RWPE1 (cell line): ENCODE measurements around the gene ALK.
"Not testable (repeated sequence)": the region's sequence is repeated elsewhere in the genome, so short reads cannot be mapped to it uniquely, and the experiment has no call there.

Experiments used
- CTCF ChIA-PET: fragments of 350-600 bp; sonication (Branson Sonifier 250); formaldehyde crosslinking; extraction: SDS; loops from one replicate; lab custom pipeline; 2021; lab: Yijun Ruan, JAX
- POLR2A ChIA-PET: fragments of 400-600 bp; formaldehyde crosslinking; extraction: SDS; loops from one replicate; lab custom pipeline; 2020; ENCODE audit warnings: antibody characterized with exemption; ENCODE audit not compliant: low non-redundant PET; lab: Yijun Ruan, JAX
- DNase-seq: peaks from one replicate; pipeline ENCODE4 v3.0.0; 2012; ENCODE audit warnings: low spot score
- H3K27ac ChIP-seq: fragments of 450-650 bp; 2 replicates; pipeline ENCODE4 v1.5.1; 2017
- CTCF ChIP-seq: fragments of 450-650 bp; conservative IDR thresholded peaks from 2 replicates; pipeline ENCODE4 v1.5.1; 2017; ENCODE audit warnings: low read depth, mild to moderate bottlenecking

The ALK gene

GRCh38 chr2:29260142-29260772, 661.1 kb downstream of the ALK start:
- TF ChIP-seq CTCF: no peak
- no peak overlapping the region for H3K27ac ChIP-seq
- POLR2A ChIA-PET: no interaction called here
- CTCF ChIA-PET: interaction anchor here (0.6 to 0.8 kb wide), 2 partner anchors 17 to 353 kb away, joined by 3 to 5 read pairs; no protein-coding TSS in a partner anchor
- DNase-seq: peak; percentile 49

- DNase-seq: no peak
- POLR2A ChIA-PET: no interaction called here
- no peak overlapping the region for H3K27ac ChIP-seq
Measured at GRCh38 chr2:29259221-29259620, 662.2 kb downstream of the ALK start.

DNA sequence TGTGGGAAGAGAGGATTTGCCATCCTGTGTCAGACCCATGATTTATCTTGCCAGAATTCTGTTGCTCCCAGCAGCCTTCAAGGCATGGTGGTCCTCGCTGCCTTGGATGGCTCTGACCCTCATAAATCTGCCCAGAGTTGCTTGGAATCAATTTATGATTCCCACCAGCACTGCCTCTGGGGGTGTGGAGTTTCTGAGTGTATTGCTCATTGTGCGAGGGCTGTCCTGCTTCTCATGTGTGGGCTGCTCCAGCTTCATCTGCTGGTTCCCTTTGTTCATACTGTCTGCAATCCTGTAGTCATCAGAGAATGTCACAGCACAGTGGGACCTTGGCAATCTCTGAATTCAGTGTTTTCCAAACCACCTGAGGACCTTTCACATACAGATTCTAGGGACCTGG, 666.4 kb downstream of the ALK start:
- no peak for DNase-seq
- no peak overlapping the region for H3K27ac ChIP-seq
- ChIA-PET CTCF (no interaction called here), POLR2A (no interaction called here)
- TF ChIP-seq CTCF: no peak

More at GRCh38 chr2:29259221-29259620, 662.2 kb downstream of the ALK start:
- CTCF ChIA-PET: interaction anchor here (0.6 to 0.7 kb wide), 2 partner anchors 20 to 592 kb away, joined by 3 to 4 read pairs; no protein-coding TSS in a partner anchor
- no peak for TF ChIP-seq CTCF

DNA sequence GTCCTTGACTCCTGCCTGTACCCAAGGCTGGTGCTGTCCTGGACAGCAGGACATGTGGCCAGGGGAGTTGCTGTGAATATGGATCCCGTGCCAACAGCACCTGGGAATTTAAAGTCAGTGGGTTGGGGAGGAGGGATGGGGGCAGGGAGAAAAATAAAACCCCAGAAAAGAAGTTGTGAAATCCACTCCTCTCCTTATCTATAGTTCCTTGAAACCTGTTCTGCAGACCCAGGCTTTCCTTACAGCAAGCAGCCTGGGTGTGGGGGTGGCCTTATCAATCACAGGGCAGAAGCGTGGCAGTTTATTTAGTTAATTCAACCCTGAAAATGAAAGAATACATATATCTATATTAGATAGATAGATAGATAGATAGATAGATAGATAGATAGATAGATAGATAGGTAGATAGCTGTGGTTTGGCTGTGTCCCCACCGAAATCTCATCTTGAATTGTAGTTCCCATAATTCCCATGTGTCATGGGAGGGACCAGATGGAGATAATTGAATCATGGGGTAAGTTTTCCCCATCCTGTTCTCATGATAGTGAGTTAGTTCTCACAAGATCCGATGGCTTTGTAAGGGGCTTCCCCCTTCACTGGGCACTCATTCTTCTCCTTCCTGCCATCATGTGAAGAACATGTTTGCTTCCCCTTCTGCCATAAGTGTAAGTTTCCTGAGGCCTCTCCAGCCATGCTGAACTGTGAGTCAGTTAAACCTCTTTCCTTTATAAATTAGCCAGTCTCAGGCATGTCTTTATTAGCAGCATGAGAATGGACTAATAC, 667.7 kb downstream of the ALK start:
- POLR2A ChIA-PET, CTCF ChIA-PET, H3K27ac ChIP-seq, DNase-seq: not testable (repeated sequence)

- CTCF ChIA-PET: no interaction called here
- TF ChIP-seq CTCF: no peak
- POLR2A ChIA-PET: no interaction called here
Measured at GRCh38 chr2:29253026-29253425, 668.4 kb downstream of the ALK start.

DNA sequence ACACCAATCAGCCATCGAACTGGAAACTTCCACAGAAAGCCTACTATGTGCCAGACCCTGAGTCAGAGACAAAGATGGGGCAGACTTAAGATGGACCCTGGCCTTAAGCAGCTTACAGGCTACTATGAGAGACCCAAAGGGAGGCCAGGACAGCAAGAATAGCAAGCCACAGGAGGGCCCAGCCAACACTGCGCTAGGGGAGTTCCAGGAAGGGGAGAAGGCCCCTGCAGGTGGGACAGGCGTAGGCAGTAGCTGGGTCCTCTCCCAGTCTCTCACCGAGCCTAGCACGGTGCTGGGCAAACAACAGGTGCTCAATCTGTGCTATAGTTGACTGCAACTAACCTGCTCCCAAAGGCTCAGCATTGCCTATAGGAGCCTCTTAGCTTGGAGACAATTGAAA, 670.0 kb downstream of the ALK start:
- POLR2A ChIA-PET: no interaction called here
- no peak for TF ChIP-seq CTCF
- CTCF ChIA-PET: interaction anchor here (0.5 kb wide), 1 partner anchor 103 kb away, joined by 4 read pairs; no protein-coding TSS in a partner anchor
- no peak overlapping the region for H3K27ac ChIP-seq
- no peak for DNase-seq

More at GRCh38 chr2:29253026-29253425, 668.4 kb downstream of the ALK start:
- H3K27ac ChIP-seq: no peak overlapping the region
- DNase-seq: no peak

GRCh38 chr2:29250977-29251376, 670.4 kb downstream of the ALK start:
- POLR2A ChIA-PET: no interaction called here
- no peak for TF ChIP-seq CTCF
- no peak for DNase-seq
- CTCF ChIA-PET: no interaction called here
- no peak overlapping the region for H3K27ac ChIP-seq
